ENCODE measurements around the gene ABHD16A.
A peak's percentile ranks its signal among the peaks of the same experiment; 100 is the strongest.

DNA sequence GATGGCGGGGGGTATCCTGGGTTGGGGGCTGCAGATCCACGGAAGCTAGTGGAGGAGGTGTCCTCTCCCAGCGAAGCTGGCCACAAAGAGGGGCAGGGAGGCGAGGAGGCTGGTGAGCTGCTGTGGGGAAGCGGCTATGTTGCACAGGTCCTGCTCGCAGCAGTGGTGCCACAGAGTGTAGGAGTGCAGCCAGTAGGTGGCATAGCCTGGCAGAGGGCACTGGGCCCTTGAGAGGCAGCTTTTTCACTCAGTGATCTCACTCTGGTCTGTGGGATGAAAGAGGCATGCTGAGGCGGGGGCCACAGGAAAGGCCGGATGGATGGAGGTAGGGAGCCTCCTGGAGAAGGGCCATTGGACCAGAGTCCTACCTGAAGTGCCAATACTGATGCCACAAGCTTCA, 9.2 kb upstream of the ABHD16A start:
- TF ChIP-seq POLR2A (IDR thresholded peaks at IDR 0.05) = no peak
- TF ChIP-seq, protein P1, sequence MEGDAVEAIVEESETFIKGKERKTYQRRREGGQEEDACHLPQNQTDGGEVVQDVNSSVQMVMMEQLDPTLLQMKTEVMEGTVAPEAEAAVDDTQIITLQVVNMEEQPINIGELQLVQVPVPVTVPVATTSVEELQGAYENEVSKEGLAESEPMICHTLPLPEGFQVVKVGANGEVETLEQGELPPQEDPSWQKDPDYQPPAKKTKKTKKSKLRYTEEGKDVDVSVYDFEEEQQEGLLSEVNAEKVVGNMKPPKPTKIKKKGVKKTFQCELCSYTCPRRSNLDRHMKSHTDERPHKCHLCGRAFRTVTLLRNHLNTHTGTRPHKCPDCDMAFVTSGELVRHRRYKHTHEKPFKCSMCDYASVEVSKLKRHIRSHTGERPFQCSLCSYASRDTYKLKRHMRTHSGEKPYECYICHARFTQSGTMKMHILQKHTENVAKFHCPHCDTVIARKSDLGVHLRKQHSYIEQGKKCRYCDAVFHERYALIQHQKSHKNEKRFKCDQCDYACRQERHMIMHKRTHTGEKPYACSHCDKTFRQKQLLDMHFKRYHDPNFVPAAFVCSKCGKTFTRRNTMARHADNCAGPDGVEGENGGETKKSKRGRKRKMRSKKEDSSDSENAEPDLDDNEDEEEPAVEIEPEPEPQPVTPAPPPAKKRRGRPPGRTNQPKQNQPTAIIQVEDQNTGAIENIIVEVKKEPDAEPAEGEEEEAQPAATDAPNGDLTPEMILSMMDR (IDR thresholded peaks at IDR 0.05 in 8 of 11, conservative IDR thresholded peaks at IDR 0.05 in 3 of 11) = peak in 4 of 11 experiments; percentile 13 to 39 (median 25)
